Measurements from ENCODE around the gene FARS2.

The FARS2 gene

DNA sequence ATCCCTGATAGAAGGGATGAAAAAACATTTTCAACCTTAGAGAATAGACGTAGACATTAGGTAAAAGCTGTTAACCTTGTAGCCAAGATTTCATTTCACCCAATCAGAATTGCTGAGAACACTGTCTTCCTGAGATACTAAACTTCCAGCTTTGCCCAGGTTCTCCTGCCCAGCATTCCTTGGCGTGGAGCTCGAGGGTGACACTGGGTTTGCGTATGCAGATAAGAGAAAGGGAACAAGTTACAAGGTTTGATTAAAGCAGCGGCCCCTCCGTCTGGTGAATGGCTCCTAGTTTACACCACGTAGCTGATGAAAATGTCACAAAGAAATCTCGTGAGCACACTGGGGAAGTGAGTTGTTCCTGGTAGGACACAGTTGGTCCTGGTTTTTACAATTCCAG is 247.8 kb downstream of the FARS2 start:
- Mint-ChIP-seq H3K27me3 (no peaks in the 10 kb centered on the region), H3K27ac (no peak overlapping the region), H3K9me3 (no peaks in the 10 kb centered on the region), H3K36me3 (peaks cover 7% of the 10 kb centered on the region), H3K4me1 (peaks cover 28% of the 10 kb centered on the region), H3K4me3 (no peak overlapping the region)
- ATAC-seq (ENCODE audit: low read depth): no peak
- no peak for DNase-seq (ENCODE audit: low spot score in 2 of 2)

DNA sequence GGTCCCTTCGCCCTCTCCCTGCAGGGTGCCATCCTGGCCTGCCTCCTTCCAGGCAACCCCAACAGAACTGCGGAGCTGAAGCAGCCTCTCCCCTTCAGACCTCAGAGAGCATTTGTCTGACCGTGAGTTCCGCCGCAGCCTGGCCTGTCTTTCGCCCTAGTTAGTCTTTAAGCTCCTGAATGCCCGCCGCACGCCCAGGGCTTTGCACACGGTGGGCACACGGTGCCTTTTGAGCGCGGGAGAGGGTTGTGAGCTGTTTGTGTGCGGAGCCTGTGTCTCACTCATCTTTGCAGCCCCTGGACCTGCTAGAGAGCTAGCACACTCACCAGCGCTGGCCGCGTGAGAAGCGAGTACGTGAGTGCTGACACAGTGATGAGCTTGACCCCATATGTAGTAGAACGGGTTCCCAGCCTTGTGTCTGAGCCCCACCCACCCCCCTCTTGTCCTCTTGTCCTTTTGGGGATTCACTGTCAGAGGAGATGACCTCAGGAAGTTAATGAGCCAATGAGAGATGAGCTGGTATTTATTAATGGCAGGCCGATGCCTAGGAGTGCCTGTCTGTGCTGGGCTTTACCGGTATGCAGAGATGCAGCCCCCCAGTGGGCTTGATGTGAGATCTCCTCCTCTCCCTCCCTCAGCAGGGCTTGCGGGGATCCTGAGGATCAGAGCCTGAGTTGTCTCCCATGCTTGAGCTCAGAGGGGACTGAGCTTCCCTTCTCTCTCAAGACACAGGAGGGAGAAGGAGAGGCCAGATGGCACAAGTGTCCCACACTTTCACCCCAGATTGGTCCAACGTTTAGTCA is 249.2 kb downstream of the FARS2 start:
- Mint-ChIP-seq H3K27me3 (no peaks in the 10 kb centered on the region), H3K27ac (peak overlapping the region; percentile 63), H3K4me3 (no peak overlapping the region), H3K36me3 (peaks cover 7% of the 10 kb centered on the region), H3K9me3 (no peaks in the 10 kb centered on the region), H3K4me1 (peaks cover 25% of the 10 kb centered on the region)
- no peak for DNase-seq (ENCODE audit: low spot score in 2 of 2)
- ATAC-seq (ENCODE audit: low read depth): no peak

DNA sequence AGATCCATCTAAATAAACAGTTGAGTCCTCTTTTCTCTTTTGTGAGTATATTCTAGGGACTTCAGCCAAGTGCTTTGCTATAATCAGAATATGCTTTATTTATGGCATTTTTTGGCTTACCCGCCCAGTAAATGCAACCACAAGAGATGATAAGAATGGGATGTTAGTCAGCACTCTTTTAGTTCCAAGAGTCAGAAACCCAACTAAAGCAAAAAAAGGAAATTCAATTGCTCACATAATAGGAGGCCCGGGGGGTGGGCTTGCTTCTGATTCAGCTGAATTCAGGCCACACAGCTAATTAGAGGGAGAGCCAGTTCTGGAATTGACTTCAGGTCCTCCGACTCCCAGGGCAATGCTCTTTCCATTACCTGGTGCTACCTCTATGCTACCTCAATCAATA is 250.6 kb downstream of the FARS2 start:
- Mint-ChIP-seq H3K27me3 (no peaks in the 10 kb centered on the region), H3K4me3 (no peak overlapping the region), H3K4me1 (peaks cover 16% of the 10 kb centered on the region), H3K36me3 (peaks cover 7% of the 10 kb centered on the region), H3K9me3 (no peaks in the 10 kb centered on the region), H3K27ac (no peak overlapping the region)
- no peak for DNase-seq (ENCODE audit: low spot score in 2 of 2)
- ATAC-seq (ENCODE audit: low read depth): no peak

DNA sequence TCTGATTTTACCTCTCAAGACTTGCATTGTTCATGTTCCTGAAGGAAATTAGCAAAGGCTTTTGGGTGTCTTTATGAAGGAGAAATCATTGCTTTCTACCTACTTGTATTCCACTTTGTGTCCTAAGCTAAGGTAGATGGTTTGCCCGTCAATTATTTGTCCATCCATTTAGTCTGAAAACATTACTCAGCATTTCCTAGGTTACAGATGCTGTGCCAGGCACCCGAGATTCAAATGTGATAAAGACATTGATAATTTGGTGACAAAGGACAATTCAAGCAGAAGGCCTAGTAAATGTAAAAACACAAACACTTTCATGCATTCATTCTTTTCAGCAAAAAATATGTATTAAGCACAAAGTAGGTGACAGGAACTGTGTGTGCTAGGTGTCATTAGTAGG is 251.1 kb downstream of the FARS2 start:
- Mint-ChIP-seq H3K27ac (no peak overlapping the region), H3K4me1 (peaks cover 15% of the 10 kb centered on the region), H3K4me3 (no peak overlapping the region), H3K36me3 (peaks cover 7% of the 10 kb centered on the region), H3K27me3 (no peaks in the 10 kb centered on the region), H3K9me3 (no peaks in the 10 kb centered on the region)
- DNase-seq (ENCODE audit: low spot score in 2 of 2) (no peak), ATAC-seq (ENCODE audit: low read depth) (no peak)

DNA sequence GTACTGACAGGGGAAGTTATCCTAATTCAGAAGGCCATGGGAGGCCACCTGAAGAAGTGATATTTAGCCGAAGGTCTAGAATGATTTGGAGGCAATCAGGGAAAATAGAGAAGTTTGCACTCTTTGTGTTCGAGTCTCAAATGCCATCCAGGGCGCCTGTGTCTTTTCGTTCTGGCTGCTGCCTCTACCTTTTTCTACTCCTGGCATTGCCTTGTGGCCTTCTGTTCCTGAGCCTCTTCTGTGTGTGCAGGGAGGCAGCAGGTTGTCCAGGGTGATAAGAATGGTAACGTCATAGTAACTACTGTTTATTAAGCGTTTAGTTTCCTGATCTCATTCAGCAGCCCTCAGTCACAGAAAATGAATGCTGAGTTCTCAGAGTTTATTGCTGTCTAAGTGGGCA is 252.1 kb downstream of the FARS2 start:
- ATAC-seq (ENCODE audit: low read depth) (no peak), DNase-seq (ENCODE audit: low spot score in 2 of 2) (no peak)
- no peak overlapping the region for H3K4me3 Mint-ChIP-seq
- H3K9me3 Mint-ChIP-seq: no peaks in the 10 kb centered on the region
- H3K27me3 Mint-ChIP-seq: no peaks in the 10 kb centered on the region
- peaks cover 17% of the 10 kb centered on the region for H3K4me1 Mint-ChIP-seq
- H3K27ac Mint-ChIP-seq: no peak overlapping the region
- peaks cover 5% of the 10 kb centered on the region for H3K36me3 Mint-ChIP-seq

DNA sequence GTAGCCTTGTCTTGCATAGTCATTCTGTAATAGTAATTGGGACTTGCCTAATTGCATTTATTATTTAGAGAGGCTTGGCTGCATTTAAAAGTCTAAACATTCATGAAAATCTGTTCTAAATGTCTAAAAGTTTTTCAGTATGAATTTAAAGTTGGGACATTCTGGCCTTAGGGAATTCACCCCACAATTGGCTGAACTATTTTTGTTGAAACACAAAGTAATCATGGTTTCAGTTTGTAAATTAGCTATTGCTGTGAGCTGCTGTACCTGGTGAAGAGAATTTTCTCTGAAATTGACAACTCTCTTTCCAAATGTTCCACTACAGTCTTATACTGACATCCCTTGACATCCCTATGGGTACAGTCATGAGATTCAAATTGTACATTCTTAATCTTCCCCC is 253.0 kb downstream of the FARS2 start:
- Mint-ChIP-seq H3K27ac (no peak overlapping the region), H3K4me3 (no peak overlapping the region), H3K4me1 (peaks cover 18% of the 10 kb centered on the region), H3K27me3 (no peaks in the 10 kb centered on the region), H3K9me3 (no peaks in the 10 kb centered on the region), H3K36me3 (peaks cover 2% of the 10 kb centered on the region)
- DNase-seq (ENCODE audit: low spot score in 2 of 2): no peak
- no peak for ATAC-seq (ENCODE audit: low read depth)

DNA sequence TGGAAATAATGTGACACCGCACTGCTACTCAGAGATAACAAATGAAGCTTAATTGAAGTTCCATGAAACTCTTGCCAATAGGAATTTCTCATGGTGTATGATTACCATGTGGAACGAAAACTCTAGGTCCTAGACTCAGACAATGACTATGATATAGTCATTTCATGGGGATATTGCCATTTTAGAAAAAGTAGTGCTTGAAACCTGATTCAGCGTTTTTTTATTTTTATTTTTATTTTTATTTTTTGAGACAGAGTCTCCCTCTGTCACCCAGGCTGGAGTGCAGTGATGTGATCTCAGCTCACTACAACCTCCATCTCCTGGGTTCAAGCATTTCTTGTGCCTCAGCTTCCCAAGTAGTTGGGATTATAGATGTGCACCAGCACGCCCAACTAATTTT is 253.9 kb downstream of the FARS2 start:
- no peaks in the 10 kb centered on the region for H3K36me3 Mint-ChIP-seq
- H3K4me1 Mint-ChIP-seq: peaks cover 18% of the 10 kb centered on the region
- no peak for DNase-seq (ENCODE audit: low spot score in 2 of 2)
- no peak overlapping the region for H3K27ac Mint-ChIP-seq
- H3K4me3 Mint-ChIP-seq: no peak overlapping the region
- no peaks in the 10 kb centered on the region for H3K9me3 Mint-ChIP-seq
- ATAC-seq (ENCODE audit: low read depth): no peak
- H3K27me3 Mint-ChIP-seq: no peaks in the 10 kb centered on the region

DNA sequence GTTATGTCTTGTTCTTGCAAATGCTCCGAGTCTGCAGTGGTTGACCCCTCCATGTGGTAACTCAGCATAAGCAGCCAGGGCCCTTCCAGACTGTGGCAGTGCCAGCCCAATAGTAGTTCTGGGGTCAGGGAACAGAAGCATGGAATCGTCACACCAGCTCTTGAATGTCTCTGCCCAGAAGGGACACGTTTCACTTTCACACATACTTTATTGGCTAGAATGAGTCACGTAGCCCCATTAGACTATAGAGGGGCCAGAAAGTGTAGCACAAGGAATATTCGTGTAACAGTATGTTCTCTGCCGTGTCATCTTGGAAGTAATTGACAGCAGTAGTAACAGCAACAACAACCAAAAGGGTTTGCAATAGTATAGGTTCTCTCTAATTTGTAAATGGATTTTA is 254.7 kb downstream of the FARS2 start:
- no peaks in the 10 kb centered on the region for H3K36me3 Mint-ChIP-seq
- DNase-seq (ENCODE audit: low spot score in 2 of 2): no peak
- peaks cover 18% of the 10 kb centered on the region for H3K4me1 Mint-ChIP-seq
- no peak overlapping the region for H3K27ac Mint-ChIP-seq
- H3K27me3 Mint-ChIP-seq: no peaks in the 10 kb centered on the region
- no peak overlapping the region for H3K4me3 Mint-ChIP-seq
- no peak for ATAC-seq (ENCODE audit: low read depth)
- H3K9me3 Mint-ChIP-seq: no peaks in the 10 kb centered on the region

DNA sequence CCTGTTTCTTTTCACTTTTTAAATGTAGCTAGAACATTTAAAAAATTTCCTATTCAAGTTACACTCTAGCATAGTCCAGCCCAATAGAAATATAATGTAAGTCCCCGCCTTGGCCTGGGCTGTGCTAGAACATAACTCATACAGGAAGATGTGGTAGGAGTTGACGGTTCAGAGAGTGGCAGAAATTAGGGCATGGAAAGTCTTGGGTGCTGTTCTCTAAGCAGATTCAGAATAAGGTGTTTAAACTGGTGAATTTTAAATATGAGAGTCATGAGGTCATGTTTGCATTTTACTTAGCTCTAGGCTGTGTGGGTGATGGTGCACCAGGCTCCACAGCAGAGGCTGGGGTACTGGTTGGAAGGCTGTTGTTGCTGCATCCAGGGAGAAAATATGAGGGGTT is 256.5 kb downstream of the FARS2 start:
- DNase-seq (ENCODE audit: low spot score in 2 of 2): no peak
- H3K27ac Mint-ChIP-seq: no peak overlapping the region
- H3K9me3 Mint-ChIP-seq: no peaks in the 10 kb centered on the region
- peaks cover 2% of the 10 kb centered on the region for H3K36me3 Mint-ChIP-seq
- ATAC-seq (ENCODE audit: low read depth): no peak
- H3K4me1 Mint-ChIP-seq: peaks cover 20% of the 10 kb centered on the region
- no peaks in the 10 kb centered on the region for H3K27me3 Mint-ChIP-seq
- H3K4me3 Mint-ChIP-seq: no peak overlapping the region

DNA sequence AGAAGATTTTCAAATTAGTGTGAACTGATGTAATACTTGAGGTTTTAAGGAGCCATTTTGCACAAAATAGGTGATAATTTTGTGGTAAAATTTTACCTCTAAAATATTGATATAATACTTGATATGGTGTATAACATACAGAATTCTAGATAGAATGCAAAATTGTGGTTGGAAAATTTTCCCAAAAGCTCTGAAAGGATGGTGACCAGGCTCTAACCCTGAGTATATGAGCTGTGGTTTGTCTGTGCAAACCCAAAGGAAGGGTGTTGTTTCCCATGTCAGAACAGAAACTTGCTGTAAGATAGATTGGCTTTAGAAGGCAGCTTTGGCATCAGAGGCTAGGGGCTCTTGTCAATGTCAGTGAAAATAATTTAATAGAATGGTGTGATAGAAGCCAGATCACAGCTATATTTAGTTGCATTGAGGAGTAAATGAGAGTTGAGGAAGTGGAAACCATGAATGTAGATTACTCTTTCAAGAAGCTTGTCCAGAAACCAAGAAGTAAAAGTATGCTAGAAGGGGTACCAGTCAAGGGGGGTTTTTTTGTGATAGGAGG is 257.7 kb downstream of the FARS2 start:
- ATAC-seq (ENCODE audit: low read depth): no peak
- H3K27ac Mint-ChIP-seq: peak overlapping the region; percentile 2
- peaks cover 18% of the 10 kb centered on the region for H3K4me1 Mint-ChIP-seq
- DNase-seq (ENCODE audit: low spot score in 2 of 2): no peak
- H3K9me3 Mint-ChIP-seq: no peaks in the 10 kb centered on the region
- no peaks in the 10 kb centered on the region for H3K27me3 Mint-ChIP-seq
- H3K36me3 Mint-ChIP-seq: peaks cover 4% of the 10 kb centered on the region
- no peak overlapping the region for H3K4me3 Mint-ChIP-seq

DNA sequence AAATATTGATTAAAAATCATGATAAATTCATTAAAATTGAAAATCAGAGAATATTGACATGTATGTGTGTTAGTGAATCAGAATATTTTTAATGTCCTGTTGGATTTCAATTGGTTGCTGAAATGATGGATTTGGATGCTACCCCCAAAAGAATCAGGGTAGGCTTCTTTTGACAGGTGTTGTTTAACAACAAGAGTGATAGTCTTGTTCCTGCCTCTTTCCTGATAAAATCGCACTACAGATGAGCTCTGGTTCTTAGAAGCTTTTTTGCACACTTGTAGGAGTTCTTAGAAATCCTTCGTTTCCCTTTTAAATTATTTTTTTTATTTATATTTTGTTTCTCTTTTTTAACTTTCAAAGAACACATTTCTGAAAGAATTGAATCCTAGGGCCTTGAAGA is 259.5 kb downstream of the FARS2 start:
- no peak overlapping the region for H3K4me3 Mint-ChIP-seq
- no peaks in the 10 kb centered on the region for H3K27me3 Mint-ChIP-seq
- no peak overlapping the region for H3K27ac Mint-ChIP-seq
- no peaks in the 10 kb centered on the region for H3K9me3 Mint-ChIP-seq
- DNase-seq (ENCODE audit: low spot score in 2 of 2) (no peak), ATAC-seq (ENCODE audit: low read depth) (no peak)
- peaks cover 20% of the 10 kb centered on the region for H3K4me1 Mint-ChIP-seq
- H3K36me3 Mint-ChIP-seq: peaks cover 4% of the 10 kb centered on the region

DNA sequence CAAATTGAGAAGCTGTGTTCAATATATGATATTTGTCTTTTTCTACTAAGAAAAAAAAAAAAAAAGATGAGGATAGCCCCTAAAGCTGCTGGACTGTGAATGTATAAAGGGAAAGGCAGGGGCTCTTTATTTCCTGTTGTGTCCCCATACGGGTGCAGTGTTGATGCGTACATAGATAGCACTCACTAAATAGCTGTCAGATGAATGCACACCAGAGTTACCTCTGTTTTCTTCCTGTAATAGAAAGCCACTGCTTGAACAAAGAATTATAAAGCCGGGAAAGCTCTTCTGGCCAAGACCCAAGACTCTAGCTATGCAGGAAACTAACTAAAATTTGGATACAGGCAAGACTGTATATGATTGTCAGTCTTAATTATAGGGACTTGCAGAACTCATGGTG is 260.0 kb downstream of the FARS2 start:
- DNase-seq (ENCODE audit: low spot score in 2 of 2): no peak
- Mint-ChIP-seq H3K4me1 (peaks cover 20% of the 10 kb centered on the region), H3K27me3 (no peaks in the 10 kb centered on the region), H3K27ac (no peak overlapping the region), H3K9me3 (no peaks in the 10 kb centered on the region), H3K4me3 (no peak overlapping the region), H3K36me3 (peaks cover 4% of the 10 kb centered on the region)
- no peak for ATAC-seq (ENCODE audit: low read depth)

DNA sequence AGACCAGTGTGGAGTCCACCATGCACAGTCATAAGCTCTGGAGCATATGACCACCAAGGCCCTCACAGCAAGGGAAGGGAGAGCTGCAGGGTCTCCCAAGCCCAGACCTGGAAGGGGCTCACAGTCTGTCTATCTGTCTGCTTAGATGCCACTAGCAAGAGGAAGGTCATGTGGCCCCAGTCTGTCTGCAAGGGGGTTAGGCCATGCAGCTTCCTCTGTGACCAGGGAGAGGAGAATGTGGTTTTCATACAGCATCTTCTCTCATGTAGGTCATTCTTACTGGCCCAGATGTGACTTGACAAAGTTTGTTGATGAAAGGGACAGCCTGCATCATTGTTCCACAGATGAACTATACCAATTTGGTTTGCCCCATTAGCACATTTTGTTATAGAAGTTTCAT is 260.8 kb downstream of the FARS2 start:
- H3K4me1 Mint-ChIP-seq: peaks cover 17% of the 10 kb centered on the region

DNA sequence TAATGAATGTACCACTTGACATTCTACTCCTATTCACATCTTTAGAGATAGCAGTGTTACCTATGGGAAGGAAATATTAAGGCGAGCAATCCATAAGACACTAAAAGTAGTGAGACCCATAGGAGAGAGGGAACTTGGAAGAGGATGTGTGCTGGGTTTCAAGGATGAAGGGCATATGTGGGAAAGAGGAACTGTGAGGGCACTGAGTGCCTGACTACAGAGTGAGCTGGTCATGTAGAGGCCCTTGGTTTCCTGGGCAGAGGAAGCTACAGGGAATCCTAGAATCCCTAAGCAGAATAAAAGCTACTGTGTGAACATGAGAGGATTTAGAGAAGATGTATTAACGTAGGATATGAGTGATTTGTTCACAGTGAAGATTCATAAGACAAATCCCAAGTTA is 262.8 kb downstream of the FARS2 start:
- Mint-ChIP-seq H3K4me3 (no peak overlapping the region), H3K9me3 (no peaks in the 10 kb centered on the region), H3K27ac (no peak overlapping the region), H3K36me3 (peaks cover 9% of the 10 kb centered on the region), H3K4me1 (peaks cover 16% of the 10 kb centered on the region), H3K27me3 (no peaks in the 10 kb centered on the region)
- ATAC-seq (ENCODE audit: low read depth) (no peak), DNase-seq (ENCODE audit: low spot score in 2 of 2) (no peak)

More for the DNA sequence above, 260.8 kb downstream of the FARS2 start:
- H3K4me3 Mint-ChIP-seq: no peak overlapping the region
- no peak for ATAC-seq (ENCODE audit: low read depth)
- no peaks in the 10 kb centered on the region for H3K9me3 Mint-ChIP-seq
- peaks cover 6% of the 10 kb centered on the region for H3K36me3 Mint-ChIP-seq
- no peak overlapping the region for H3K27ac Mint-ChIP-seq
- H3K27me3 Mint-ChIP-seq: no peaks in the 10 kb centered on the region
- DNase-seq (ENCODE audit: low spot score in 2 of 2): no peak

DNA sequence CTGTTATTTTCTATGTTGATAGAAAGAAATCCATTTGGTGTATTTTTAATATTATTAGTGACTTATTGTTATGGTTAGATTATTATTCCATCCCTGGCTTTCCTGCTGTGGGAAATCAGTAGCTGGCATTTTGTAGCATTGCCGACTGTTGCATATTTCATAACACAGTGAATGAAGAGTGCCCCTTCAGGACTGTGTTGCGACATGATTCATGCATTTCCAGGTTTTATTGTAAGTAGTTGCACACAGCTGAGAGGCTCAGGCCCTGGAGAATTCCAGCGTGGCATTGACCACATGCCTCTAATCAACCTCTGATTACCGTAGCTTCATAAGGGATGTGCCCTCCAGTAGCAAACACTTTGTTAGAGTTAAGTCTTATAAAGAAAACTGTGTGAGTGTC is 263.9 kb downstream of the FARS2 start:
- DNase-seq (ENCODE audit: low spot score in 2 of 2) (no peak), ATAC-seq (ENCODE audit: low read depth) (no peak)
- Mint-ChIP-seq H3K4me1 (peaks cover 13% of the 10 kb centered on the region), H3K27ac (no peak overlapping the region), H3K4me3 (no peak overlapping the region), H3K27me3 (no peaks in the 10 kb centered on the region), H3K9me3 (no peaks in the 10 kb centered on the region), H3K36me3 (peaks cover 9% of the 10 kb centered on the region)

All from memory B cell (primary cell).